ENCODE measurements around the gene NADK2. TPM values are rescaled to one million over a fixed set of nuclear protein-coding genes. Genes with fewer than 3 reads are reported as not detected.

Gene NADK2
- total RNA-seq, 8 experiments from 2014 or later = 9.9 to 65.4 (median 35.8) TPM

DNA sequence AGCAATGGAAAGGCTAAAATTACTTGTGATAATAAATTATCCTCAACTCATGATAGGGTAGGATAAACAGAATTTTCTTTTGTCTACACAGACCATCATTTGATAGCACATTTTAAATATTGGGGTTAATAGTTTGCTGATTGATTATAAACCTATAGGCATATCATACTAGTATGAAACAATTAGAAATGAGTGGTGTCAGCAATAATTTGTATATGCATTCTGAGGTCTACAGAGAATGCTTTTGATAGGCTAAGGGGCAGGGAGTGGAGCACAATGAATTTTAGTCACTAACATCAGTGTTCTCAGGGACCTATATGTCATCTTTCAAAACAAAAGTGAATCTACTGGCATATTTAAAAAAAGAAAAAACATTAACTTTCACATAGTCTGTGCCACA is 27.8 kb upstream of the NADK2 start:
- in situ Hi-C loops (cut with MboI; ENCODE audit: low pct_unique_long_range_greater_than_20kb in 2 of 9, low sequenced_read_pairs in 9 of 9, unreplicated experiment in 9 of 9) = loop anchor here in 1 of 9 experiments (25.0 kb wide), 1 partner anchor 118 kb away; no protein-coding TSS in a partner anchor

DNA sequence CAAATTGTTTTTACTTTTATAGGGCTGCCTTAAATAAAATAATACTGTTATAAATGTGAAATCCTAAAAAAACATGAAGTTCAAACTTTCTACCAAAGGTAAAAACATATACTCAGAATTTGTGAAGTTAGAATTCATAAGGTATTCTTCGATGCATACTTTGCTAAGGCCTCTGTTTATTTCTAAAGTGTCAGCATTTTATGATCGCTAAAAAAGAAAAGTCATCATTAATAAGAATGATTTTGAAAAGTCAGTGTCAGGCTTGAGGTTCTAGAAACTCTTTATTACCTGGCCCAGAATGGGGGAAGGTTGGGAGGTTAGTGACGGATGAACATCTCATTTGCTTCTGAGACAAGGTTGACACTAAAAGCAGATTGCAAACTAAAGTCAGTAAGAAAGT is 26.2 kb upstream of the NADK2 start:
- H3K4me1 ChIP-seq (replicated peaks in 1 of 2) = no peaks in the 10 kb centered on the region
- H3K27ac ChIP-seq = no peak overlapping the region
- 71 to 98% (median 94%) methylated on average over 2 to 3 of the region's 3 CpGs for WGBS, 10 experiments
- in situ Hi-C loops (cut with MboI; ENCODE audit: low pct_unique_long_range_greater_than_20kb in 2 of 9, low sequenced_read_pairs in 9 of 9, unreplicated experiment in 9 of 9) = loop anchor here in 1 of 9 experiments (25.0 kb wide), 1 partner anchor 119 kb away; no protein-coding TSS in a partner anchor
- ATAC-seq (replicated peaks in 6 of 8) = no peak
- H3K4me3 ChIP-seq = no peak overlapping the region

More for the DNA sequence above, 27.8 kb upstream of the NADK2 start:
- H3K4me3 ChIP-seq = no peak overlapping the region
- no peak for ATAC-seq (replicated peaks in 6 of 8)
- H3K27ac ChIP-seq = no peak overlapping the region
- no peaks in the 10 kb centered on the region for H3K4me1 ChIP-seq (replicated peaks in 1 of 2)

DNA sequence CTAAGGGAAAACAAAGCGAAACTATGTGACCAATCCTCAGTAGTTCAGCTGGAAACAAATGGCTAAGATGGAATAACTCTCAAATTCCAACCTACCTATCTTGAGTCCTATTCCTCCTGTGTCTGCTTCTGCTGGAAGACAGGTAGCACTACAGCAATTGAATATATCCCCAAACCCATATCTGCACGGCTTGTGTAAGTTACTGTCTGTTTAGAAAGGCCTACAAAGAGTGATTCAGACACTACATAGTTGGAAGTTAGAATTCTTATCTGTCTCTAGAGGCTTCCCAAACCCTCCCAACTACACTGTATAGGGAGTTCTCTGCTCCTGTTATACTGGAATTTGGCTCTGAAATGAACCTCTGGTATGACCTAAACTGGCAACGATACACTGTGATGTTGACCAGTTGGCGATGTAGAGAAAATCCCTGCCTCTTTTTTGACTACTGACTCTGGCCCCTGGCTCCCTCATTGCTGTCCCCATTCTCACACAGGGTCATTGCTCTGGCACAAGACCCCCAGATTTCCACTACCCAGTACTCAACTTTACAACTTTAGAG is 22.6 kb upstream of the NADK2 start:
- H3K4me3 ChIP-seq = no peak overlapping the region
- H3K4me1 ChIP-seq (replicated peaks in 1 of 2) = no peaks in the 10 kb centered on the region
- WGBS, 10 experiments = 50 to 100% (median 94%) methylated on average over 1 to 4 of the region's 4 CpGs
- ATAC-seq (replicated peaks in 6 of 8) = no peak
- H3K27ac ChIP-seq = no peak overlapping the region
- in situ Hi-C loops (cut with MboI; ENCODE audit: low pct_unique_long_range_greater_than_20kb in 2 of 9, low sequenced_read_pairs in 9 of 9, unreplicated experiment in 9 of 9) = loop anchor here in 1 of 9 experiments (25.0 kb wide), 1 partner anchor 123 kb away; no protein-coding TSS in a partner anchor

DNA sequence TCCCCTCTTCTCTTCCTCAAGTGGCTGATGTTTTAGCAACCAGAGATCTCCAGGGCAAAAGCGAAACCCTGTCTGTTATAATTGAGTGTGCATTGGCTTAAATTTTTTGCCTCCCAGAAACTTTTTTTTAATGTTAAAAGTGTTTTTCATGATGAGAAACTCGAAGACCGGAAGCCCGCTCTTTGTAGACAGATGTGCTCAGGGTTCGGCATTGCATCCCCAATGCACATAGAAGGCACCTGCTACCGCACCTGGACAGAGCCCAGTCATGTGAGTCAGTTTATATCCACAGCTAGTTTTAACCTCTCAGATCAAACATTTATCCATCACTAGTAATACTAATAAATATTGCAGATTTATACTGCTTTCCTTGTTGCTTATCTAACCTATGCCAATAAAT is 19.5 kb upstream of the NADK2 start:
- no peak for ATAC-seq (replicated peaks in 6 of 8)
- Histone ChIP-seq H3K4me3 (no peak overlapping the region), H3K4me1 (replicated peaks in 1 of 2) (no peaks in the 10 kb centered on the region), H3K27ac (no peak overlapping the region)
- in situ Hi-C loops (cut with MboI; ENCODE audit: low pct_unique_long_range_greater_than_20kb in 2 of 9, low sequenced_read_pairs in 9 of 9, unreplicated experiment in 9 of 9) = loop anchor here in 1 of 9 experiments (25.0 kb wide), 1 partner anchor 126 kb away; no protein-coding TSS in a partner anchor
- 74 to 100% (median 92%) methylated on average over 1 to 6 of the region's 6 CpGs; no CpG with 5 or more reads in 2 of the 10 experiments for WGBS, 10 experiments

DNA sequence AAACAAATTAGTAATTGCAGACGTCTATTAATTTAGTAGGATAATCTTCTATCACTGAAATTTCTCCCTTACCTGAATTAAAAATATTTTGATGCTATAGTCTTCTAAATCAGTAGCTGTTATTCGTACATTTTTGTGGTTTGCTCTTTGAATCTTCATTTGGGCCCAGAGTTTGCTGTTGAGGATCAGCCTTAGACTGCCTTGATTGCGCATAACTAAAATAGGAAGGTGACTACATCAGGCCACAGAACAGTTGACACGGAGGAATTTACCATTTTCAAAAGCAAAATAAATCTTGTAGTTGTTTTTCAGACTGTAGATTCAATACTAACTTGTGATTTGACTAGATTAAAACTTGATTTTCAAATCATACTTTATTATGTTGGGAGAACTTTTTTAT is 11.8 kb upstream of the NADK2 start:
- 0 to 90% (median 63%) methylated on average over 1 to 4 of the region's 4 CpGs for WGBS, 10 experiments
- in situ Hi-C loops (cut with MboI; ENCODE audit: low pct_unique_long_range_greater_than_20kb in 2 of 9, low sequenced_read_pairs in 9 of 9, unreplicated experiment in 9 of 9) = loop anchor here in 1 of 9 experiments (25.0 kb wide), 1 partner anchor 134 kb away; no protein-coding TSS in a partner anchor

DNA sequence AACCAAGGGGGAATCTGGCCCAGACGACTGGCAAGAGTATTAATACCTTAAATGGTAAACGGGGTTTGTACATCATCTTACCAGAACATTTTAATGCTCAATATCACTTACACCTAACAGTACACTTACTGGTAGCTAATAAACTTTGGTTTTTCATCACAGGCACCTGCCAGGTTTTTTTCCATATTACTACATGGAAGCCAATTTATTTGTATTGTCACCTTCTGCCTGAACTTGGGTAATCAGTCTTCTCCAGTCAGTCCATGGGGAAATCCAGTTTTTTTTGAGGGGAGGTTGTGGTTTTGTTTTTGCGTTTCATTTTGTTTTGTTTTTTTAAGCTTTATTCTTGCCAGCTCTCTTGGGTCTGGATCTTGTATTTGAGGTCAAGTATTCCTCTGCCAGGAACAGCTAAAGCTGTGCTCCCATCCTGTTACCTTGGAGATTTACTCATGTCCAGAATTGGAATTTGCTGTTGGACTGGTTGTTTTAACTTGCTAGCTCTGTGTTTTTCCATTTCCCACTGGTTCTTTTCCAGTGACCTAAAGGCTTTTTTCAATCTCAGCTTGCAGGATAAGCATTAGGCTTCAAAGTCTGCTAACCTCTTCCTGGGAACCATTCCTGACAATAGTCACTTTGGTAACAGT is 11.1 kb upstream of the NADK2 start:
- in situ Hi-C loops (cut with MboI; ENCODE audit: low pct_unique_long_range_greater_than_20kb in 2 of 9, low sequenced_read_pairs in 9 of 9, unreplicated experiment in 9 of 9) = loop anchor here in 1 of 9 experiments (25.0 kb wide), 1 partner anchor 134 kb away; no protein-coding TSS in a partner anchor
- Histone ChIP-seq H3K4me1 (replicated peaks in 1 of 2) (peaks cover 0 to 3% of the 10 kb centered on the region in 2 donors), H3K4me3 (no peak overlapping the region), H3K27ac (no peak overlapping the region)
- WGBS, 10 experiments = 30 to 93% (median 63%) methylated on average over 1 to 3 of the region's 3 CpGs; no CpG with 5 or more reads in 1 of the 10 experiments
- peak in 1 of 8 experiments; percentile 68 for ATAC-seq (replicated peaks in 6 of 8)

More for the DNA sequence above, 11.8 kb upstream of the NADK2 start:
- no peak overlapping the region for H3K4me3 ChIP-seq
- peak in 2 of 8 experiments; percentile 79 to 87 for ATAC-seq (replicated peaks in 6 of 8)
- no peak overlapping the region for H3K27ac ChIP-seq
- peaks cover 0 to 3% of the 10 kb centered on the region in 2 donors for H3K4me1 ChIP-seq (replicated peaks in 1 of 2)

DNA sequence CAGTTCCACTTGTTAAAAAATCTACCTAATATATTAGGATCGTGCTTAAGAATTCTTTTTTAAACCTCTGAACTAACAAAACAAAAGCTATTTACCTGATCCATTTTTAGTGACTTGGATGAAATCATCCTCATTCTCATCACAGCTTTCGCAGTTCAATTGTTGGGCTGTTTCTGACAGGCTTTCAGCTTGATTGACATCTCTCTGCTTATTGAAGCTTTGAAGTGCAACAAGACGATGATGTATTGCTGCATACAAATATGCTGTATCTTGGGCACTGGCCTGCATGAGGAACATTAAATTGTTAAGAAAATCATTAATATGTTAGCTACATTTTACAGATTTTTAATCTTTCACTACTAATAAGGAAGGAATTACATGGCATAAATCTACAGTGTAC is 9.5 kb upstream of the NADK2 start:
- H3K4me1 ChIP-seq (replicated peaks in 1 of 2) = peaks cover 0 to 3% of the 10 kb centered on the region in 2 donors

DNA sequence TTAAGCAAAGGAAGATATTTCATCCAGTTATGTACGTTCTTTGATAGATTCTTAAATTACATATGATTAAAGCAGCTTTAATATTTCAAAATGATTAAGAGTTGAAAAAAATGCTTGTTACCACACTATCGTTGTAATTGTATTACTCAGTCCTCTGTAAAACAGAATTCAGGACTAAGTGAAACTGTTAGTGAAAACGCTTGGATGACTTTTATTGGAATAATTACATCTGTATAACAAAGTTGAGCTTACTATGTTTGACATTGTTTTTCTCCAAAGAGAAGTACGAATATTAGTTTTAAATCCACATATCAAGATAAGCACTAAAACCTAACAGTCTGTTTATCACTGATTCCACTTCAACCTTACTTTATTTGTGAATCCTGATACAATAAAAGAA is 8.7 kb upstream of the NADK2 start:
- Histone ChIP-seq H3K27ac (no peak overlapping the region), H3K4me1 (replicated peaks in 1 of 2) (peaks cover 0 to 3% of the 10 kb centered on the region in 2 donors), H3K4me3 (no peak overlapping the region)
- in situ Hi-C loops (cut with MboI; ENCODE audit: low pct_unique_long_range_greater_than_20kb in 2 of 9, low sequenced_read_pairs in 9 of 9, unreplicated experiment in 9 of 9) = loop anchor here in 1 of 9 experiments (25.0 kb wide), 1 partner anchor 137 kb away; no protein-coding TSS in a partner anchor
- WGBS, 10 experiments = 51 to 96% (median 87%) methylated on average over 2 to 4 of the region's 4 CpGs
- ATAC-seq (replicated peaks in 6 of 8) = no peak

More for the DNA sequence above, 9.5 kb upstream of the NADK2 start:
- no peak for ATAC-seq (replicated peaks in 6 of 8)
- in situ Hi-C loops (cut with MboI; ENCODE audit: low pct_unique_long_range_greater_than_20kb in 2 of 9, low sequenced_read_pairs in 9 of 9, unreplicated experiment in 9 of 9) = loop anchor here in 1 of 9 experiments (25.0 kb wide), 1 partner anchor 136 kb away; no protein-coding TSS in a partner anchor
- no peak overlapping the region for H3K4me3 ChIP-seq
- H3K27ac ChIP-seq = no peak overlapping the region
- WGBS, 10 experiments = 56 to 100% (median 96%) methylated on average over 1 to 3 of the region's 3 CpGs

DNA sequence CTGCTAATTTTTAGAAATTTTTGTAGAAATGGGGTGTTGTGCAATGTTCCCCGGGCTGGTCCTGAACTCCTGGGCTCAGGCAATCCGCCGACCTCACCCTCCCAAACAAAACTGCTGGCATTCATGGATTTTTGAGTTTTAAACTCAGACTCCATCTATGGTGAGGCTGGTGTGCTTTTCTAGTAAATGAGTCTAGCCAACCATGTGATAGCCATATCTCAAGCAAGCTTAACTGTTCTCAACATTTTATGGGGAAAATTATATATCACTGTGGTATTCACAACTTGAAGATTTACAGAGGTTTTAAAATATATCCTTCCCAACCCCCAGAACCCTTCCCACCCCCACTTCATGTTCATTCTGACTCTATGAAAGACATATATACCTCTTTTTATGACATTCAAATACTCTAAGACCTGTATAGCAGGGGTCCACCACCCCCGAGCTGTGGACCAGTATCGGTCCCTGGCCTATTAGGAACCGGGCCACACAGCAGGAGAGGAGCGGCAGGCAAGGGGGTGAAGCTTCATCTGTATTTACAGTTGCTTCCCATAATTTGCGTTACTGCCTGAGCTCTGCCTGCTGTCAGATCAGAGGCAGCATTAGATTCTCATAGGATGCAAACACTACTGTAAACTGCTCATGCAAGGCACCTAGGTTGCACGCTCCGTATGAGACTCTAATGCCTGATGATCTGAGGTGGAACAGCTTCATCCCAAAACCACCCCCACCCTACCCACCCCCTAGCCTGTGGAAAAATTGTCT is 4.5 kb upstream of the NADK2 start:
- H3K4me3 ChIP-seq = no peak overlapping the region
- 80 to 100% (median 96%) methylated on average over 1 to 8 of the region's 10 CpGs; no CpG with 5 or more reads in 2 of the 10 experiments for WGBS, 10 experiments
- in situ Hi-C loops (cut with MboI; ENCODE audit: low pct_unique_long_range_greater_than_20kb in 2 of 9, low sequenced_read_pairs in 9 of 9, unreplicated experiment in 9 of 9) = loop anchor here in 1 of 9 experiments (10.0 kb wide), 1 partner anchor 59 kb away; the partner anchor contains the start of gene RANBP3L
- no peak overlapping the region for H3K27ac ChIP-seq
- peaks cover 6 to 10% of the 10 kb centered on the region in 2 donors for H3K4me1 ChIP-seq (replicated peaks in 1 of 2)
- ATAC-seq (replicated peaks in 6 of 8) = no peak

DNA sequence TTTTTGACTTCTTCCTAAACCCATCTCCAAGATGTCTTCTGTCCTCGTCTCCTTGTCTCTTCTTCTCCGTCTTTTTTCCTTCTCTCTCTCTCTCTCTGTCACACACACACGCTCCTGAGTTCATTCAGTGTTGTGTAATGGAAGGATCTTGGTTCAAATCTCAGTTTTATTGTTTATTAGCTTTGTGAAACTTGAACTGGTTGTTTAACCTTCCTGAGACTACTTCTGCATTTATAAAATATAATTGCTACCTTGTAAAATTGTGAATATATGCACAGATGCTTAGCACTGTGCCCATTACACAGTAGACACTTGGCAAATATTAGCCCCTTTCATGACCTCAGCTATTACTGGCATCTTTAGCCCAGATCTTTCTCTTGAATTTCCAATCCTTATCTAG is 2.4 kb upstream of the NADK2 start:
- in situ Hi-C loops (cut with MboI; ENCODE audit: low pct_unique_long_range_greater_than_20kb in 2 of 9, low sequenced_read_pairs in 9 of 9, unreplicated experiment in 9 of 9) = loop anchor here in 1 of 9 experiments (10.0 kb wide), 1 partner anchor 61 kb away; the partner anchor contains the start of gene RANBP3L
- Histone ChIP-seq H3K4me1 (replicated peaks in 1 of 2) (peaks cover 6 to 18% of the 10 kb centered on the region in 2 donors), H3K4me3 (no peak overlapping the region), H3K27ac (no peak overlapping the region)
- ATAC-seq (replicated peaks in 6 of 8) = no peak
- WGBS, 10 experiments = 51 to 100% (median 91%) methylated on average over 2 to 3 of the region's 3 CpGs; no CpG with 5 or more reads in 1 of the 10 experiments

DNA sequence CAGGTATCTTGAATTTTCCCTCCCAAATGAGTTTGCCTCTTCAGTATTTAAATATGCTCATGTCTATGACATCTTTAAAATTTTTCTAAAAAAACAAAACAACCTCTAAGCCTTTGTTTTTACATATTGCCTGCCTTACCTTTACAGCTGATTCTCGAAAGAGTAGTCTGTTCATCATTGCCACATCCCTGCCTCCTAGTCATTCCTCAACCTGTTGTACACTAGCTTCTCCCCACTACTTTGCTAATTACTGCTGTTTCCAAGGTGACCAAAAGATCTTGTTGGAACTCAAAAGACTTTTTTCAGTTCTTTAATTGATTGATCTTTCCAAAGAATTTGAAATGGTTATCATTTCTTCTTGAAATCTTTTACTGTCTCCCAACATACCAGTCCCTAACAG is 1.9 kb upstream of the NADK2 start:
- 80 to 100% (median 100%) methylated on average over 1 of the region's 1 CpG for WGBS, 10 experiments
- in situ Hi-C loops (cut with MboI; ENCODE audit: low pct_unique_long_range_greater_than_20kb in 2 of 9, low sequenced_read_pairs in 9 of 9, unreplicated experiment in 9 of 9) = loop anchor here in 1 of 9 experiments (10.0 kb wide), 1 partner anchor 61 kb away; the partner anchor contains the start of gene RANBP3L
- Histone ChIP-seq H3K4me3 (no peak overlapping the region), H3K4me1 (replicated peaks in 1 of 2) (peaks cover 6 to 22% of the 10 kb centered on the region in 2 donors), H3K27ac (no peak overlapping the region)
- no peak for ATAC-seq (replicated peaks in 6 of 8)

DNA sequence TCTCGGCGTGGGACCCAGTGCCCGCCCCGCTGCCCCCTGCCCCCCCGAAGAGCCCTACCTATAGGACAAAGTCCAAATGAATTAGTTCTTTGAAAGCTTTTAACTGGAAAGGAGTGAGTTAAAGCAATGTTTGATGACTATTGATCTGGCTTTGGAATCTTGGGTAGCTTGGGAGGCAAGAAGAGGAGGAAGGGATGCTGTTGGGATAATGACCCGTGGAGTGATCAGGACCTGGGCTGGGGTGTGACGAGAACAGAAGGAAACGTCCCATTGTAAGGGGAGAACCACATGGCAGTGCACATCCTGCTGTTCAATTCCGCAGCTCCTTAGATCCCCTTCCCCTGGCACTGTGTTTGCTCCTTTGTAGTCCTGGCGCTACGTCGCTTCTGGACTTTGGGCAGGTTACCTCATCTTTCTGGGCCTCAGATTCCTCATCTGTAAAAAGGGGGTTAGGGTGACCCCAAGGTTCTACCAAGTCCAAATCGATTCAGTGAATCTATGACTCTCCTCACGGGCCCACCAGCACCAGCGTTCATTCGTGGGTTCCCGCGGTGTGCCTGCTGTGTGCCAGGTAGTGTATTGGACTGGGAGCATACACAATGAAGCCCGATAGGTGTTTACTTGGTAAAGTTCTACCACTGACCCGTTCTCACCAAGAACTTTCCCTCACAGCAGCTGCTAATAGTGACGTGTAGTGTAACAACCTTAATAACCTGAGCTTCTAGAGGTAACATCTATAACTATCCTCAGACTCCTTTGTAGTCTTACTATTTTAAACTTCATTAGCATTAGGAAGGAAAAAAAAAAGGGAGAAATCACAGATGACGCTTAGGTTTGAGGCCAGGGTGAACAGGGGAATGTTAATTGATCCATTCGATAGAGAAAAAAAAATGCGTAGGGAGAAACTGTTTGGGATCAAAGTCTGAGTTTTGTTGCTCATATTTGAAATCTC is 1.1 kb upstream of the NADK2 start:
- in situ Hi-C loops (cut with MboI; ENCODE audit: low pct_unique_long_range_greater_than_20kb in 2 of 9, low sequenced_read_pairs in 9 of 9, unreplicated experiment in 9 of 9) = loop anchor here in 1 of 9 experiments (10.0 kb wide), 1 partner anchor 62 kb away; the partner anchor contains the start of gene RANBP3L
- 30 to 100% (median 94%) methylated on average over 2 to 23 of the region's 24 CpGs for WGBS, 10 experiments
- Histone ChIP-seq H3K4me1 (replicated peaks in 1 of 2) (peaks cover 12 to 27% of the 10 kb centered on the region in 2 donors), H3K4me3 (peak overlapping the region; percentile 41 to 74 (median 56)), H3K27ac (peak overlapping the region; percentile 76 to 95)
- no peak for ATAC-seq (replicated peaks in 6 of 8)
